HG03280 (cell line): ENCODE data around the gene SMIM31.

Experiments used
- ATAC-seq: cut with Tn5 transposase; IDR thresholded peaks from one replicate; pipeline ENCODE4 v1.9.1; 2021; ENCODE audit warnings: mild to moderate bottlenecking, moderate library complexity; ENCODE audit not compliant: unreplicated experiment

Gene SMIM31

GRCh38 chr4:164753873-164754488 lies at the start of gene SMIM31:
Gene SMIM31, plus strand, starts transcription at chr4:164754131. Its CDS starts 16,313 bp downstream, at chr4:164770444.
- ATAC-seq = no peak

GRCh38 chr4:164706675-164707074 lies 47.3 kb upstream of the SMIM31 start:
- ATAC-seq = no peak

DNA sequence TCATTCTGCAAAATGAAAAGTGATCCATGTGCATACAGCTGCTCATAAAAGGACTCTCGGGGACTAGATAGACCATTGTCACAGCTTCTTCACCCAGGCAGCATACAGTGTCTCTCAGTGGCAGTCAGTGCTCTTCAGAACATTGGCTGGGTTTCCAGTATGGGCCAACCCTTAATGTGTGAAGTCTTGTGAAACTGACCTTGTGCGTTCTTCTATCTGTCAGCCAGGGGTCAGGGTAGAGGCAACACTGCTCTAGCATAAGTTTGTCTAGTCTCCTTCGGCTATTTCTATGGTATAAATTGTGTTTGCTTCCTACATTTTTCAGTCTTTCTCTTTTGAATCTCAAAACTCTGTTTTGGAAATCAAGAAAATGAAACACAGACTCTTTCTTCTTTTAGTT lies 37.0 kb upstream of the SMIM31 start:
- peak; percentile 76 for ATAC-seq

DNA sequence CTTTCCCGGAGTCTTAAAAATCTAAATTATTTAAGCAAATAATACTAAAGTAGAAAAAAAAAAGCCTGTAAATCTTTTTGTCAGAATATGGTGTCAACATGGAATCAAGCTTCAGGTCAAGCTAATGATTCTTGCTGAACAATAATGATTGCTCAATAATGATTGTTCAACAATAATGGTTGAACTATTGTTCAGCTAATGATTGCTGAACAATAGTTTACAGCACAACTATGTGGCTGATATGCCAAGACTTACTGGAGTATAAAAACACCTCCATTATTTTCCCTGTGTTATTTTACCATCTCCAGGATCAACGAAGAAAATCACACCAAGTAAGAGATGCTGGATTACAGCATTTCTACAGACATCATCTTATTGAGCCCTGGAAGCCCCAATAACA lies 35.1 kb upstream of the SMIM31 start:
- no peak for ATAC-seq

GRCh38 chr4:164725066-164725465 lies 28.9 kb upstream of the SMIM31 start:
- no peak for ATAC-seq

DNA sequence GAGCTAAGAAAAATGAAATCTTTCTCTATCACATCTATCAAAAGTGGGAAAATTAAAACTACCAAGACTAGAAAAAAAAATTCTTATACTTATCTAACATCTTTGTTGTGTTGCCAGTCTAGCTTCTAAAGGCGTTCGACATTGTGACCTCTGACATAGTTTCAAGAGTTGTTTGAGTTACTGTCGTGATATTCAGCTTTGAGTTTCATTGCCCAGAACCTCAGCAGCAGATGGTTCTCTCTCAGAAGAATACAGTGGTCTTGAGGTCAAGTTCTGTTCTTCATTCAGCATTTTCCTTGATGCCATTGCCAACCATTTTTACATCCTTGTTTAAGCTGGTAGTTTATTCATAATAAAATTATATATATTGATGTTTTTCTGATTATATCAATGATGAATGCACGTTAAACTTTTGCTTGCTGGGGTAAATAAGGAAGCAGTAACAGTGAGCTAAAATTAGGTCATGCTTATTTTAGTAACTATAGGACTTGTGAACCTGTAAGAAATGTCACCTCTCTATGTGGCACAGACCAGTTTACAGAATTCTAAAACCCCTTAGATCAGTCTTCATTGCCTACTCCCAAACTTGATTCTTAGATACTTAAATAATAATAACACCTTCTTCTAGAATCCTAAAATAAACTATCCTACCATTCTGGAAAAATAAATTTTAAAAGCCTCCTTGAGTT lies 23.1 kb upstream of the SMIM31 start:
- no peak for ATAC-seq

GRCh38 chr4:164731827-164732474 lies 22.0 kb upstream of the SMIM31 start:
- peak; percentile 74 for ATAC-seq

GRCh38 chr4:164734484-164734883 lies 19.4 kb upstream of the SMIM31 start:
- peak; percentile 42 for ATAC-seq

DNA sequence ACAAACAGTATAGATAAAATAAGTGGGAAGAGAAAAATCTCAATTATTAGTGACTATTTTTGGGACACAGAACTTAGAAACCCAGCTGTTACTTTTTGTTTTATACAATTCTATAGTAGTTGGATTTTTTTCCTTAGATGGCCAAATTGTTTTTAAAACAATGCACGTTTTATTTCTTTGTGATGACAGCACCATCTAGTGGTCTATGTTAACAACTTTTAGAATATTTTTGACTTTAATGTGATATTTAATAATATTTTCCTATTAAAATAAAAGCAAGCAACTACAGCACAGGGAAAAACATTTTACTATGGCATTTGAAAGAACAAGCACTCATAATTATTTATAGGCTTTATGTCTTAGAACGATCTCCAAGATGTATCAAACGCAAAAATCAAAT lies 5.6 kb upstream of the SMIM31 start:
- ATAC-seq = no peak

- no peak for ATAC-seq
Measured at GRCh38 chr4:164755432-164755831, 1.5 kb downstream of the SMIM31 start.

DNA sequence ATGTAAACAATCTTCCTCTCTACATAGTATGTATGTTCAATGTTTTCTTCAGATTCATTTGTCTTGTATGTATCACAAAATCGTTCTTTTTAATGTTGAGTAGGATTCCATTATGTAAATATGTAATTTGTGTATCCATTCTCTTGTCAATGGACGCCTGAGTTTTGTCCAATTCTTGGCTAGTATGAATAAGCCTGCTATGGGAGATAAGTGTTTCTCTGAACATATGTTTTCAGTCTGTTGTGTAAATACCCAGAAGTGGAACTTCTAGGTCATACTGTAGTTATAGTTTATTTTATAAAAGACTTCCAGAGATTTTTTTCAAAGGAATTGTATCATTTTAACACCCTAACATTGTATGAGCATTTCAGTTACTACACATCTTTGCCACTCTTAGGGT lies 2.8 kb downstream of the SMIM31 start:
- no peak for ATAC-seq

DNA sequence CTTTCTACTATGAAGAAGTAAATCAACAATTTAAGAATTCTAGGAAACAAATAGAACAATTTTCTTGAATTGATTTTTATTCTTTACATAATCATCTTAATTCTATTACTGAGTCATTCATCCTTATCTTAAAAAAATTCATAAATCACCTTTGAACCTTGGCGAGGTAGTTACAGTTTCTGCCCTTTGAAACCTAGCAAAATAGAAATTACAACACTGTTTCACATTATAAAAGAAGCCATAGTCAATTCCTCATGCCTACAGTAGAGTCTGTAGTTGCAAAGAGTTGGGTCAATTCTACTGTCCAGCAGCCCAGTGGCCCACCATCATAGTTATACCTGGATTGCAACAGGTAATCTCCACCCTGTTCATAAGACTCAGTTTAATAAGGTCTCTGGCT lies 7.3 kb downstream of the SMIM31 start:
- no peak for ATAC-seq

DNA sequence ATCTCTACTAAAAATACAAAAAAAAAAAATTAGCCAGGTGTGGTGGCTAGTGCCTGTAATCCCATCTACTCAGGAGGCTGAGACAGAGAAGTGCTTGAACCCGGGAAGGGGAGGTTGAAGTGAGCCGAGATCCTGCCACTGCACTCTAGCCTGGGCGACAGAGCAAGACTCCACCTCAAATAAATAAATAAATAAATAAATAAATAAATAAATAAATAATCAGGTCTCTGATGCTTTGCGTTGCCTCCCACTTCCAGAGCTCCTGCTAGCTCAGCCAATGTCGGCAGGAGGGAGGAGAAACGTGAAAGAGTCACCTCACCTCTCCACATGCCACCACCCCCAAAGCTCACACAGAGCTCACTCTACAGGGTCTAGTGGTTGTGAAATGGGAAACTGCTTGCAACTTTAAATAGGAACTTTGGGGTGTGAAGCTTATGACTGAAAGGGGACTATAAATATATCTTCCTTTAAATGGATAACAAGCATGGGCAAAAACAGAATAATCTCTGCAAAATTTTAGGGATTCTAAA lies 7.9 kb downstream of the SMIM31 start:
- ATAC-seq = no peak

DNA sequence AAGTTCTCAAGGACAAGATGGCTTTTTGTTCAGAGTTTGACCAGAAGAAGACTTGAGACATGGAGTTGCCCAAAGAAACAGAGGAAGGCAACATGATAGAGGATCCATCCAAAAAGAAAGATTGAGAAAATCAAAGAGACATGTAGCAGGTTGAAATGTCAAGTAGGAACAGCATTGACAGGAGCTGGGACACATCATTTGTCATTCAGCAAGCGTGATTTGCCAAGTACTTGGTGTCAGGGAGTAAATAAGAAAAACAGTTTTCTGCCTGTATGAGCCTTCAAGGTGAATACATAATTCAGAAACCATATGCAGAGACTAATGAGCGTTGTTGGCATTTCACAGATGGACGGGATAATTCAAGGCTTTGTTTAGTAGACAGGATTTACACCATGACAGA lies 11.2 kb downstream of the SMIM31 start:
- ATAC-seq = no peak

DNA sequence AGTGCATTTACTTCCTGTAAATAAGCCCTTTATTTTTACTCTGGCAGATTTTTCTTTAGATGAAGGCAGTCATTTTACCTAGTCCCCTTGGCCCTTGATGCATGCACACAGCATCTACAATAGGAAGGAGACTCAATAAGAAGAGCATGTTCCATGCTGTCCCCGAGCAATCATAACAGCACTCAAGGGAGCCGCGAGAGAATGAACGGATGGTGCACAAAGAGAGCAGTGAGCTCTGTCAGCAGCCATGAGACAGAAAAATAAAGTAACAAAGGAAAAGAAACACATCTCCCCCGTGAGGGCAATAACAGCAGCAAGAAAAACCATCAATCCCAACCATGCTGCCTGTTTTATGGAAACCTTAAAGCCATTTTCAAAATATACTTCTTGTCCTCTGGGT lies 11.9 kb downstream of the SMIM31 start:
- ATAC-seq = no peak

GRCh38 chr4:164768516-164768915 lies 14.6 kb downstream of the SMIM31 start:
- ATAC-seq = no peak

DNA sequence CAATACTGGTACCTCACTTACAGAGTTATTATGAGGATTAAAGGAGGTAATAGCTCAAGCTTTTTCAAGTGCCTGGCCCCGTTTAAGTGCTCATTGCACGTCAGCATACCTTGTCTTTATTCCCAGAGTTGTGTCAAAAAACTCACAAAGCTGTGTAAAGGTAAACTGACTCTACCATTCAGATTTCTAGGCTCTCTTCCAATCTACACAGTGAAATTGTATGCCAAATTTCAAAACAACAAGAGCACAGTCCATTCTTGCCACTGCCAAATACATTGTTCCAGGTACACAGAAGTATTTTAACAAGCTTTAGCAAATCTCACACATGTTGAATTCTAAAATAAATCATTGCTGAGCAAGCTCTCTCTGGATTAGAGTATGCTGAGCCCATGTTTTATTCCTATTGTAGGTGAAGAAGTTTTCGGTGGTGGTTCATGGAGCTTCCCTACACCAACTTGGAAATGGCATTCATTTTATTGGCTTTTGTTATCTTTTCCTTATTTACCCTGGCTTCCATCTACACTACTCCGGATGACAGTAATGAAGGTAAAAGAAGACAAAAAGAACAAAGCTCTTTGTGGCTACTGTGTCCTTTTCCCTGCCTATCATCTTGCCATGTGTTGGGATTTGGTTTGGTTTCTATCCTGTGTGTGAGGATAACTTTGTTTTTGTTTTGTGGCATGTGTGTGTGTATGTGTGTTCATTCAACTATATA lies 16.2 kb downstream of the SMIM31 start:
- ATAC-seq = no peak

- ATAC-seq = no peak
Measured at GRCh38 chr4:164771088-164771487, 17.2 kb downstream of the SMIM31 start.

DNA sequence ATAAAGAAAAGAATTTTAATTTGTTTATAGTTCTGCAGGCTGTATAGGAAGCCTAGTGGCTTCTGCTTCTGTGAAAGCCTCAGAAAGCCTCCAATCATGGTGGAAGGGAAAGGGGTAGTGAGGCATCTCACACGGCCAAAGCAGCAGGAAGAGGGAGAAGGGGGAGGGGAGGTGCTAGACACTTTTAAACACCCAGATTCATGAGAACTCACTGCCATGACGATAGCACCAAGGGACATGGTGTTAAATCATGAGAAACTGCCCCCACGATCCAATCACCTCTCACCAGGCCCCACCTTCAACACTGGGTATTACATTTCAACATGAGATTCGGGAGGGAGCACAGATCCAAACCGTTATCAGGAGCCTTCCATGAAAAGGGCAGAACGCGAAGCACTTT lies 18.1 kb downstream of the SMIM31 start:
- no peak for ATAC-seq

DNA sequence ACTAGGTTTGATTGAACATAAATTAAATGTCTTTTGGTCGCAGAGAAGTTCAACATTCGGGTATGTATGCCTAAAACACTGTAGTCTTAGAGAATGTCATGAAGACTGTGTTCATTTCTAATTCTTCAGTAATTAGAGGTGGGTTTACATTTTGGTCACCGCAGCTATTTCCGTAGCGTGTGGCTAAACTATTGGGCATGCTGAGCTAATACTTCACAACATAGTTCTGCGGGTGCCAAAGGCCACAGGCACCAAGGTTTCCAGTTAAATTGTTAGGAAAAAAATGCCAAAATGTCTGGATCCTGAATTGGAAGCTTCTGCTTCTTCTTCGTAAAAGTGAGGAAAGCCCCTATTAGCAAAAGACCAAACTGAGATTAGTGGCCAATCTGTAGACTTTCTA lies 25.1 kb downstream of the SMIM31 start:
- ATAC-seq = no peak

DNA sequence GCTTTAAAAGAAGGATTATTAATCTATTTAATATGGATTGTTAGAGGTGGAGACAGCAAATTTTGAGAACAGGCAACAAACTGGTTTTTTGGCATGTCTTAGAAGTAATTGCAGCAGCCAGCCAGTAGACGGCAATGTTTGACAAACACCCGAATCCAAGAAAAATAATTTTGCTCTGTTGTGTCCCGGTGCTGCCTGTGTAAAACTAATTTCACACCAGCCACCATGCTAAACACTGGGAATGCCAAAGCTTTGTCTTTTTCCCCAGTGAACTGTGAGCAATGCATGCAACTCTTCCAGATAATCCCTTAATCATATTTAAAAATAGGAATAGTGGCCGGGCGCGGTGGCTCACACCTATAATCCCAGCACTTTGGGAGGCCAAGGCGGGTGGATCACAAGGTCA lies 25.9 kb downstream of the SMIM31 start:
- ATAC-seq = peak; percentile 70
